Ascending aorta (tissue), 2 donors: ENCODE measurements around the gene CCL19. TPM values are rescaled to one million over a fixed set of nuclear protein-coding genes. Genes with fewer than 3 reads are reported as not detected.

Experiments
- DNase-seq, 2 donors: peaks; one replicate each; pipeline ENCODE4 v3.0.0-alpha.2; 2019; ENCODE audit warnings: low spot score in 2 of 2
- H3K27ac ChIP-seq, 2 donors: fragments of 200-600 bp; sonication (generic); one replicate each; pipeline ENCODE4 v1.5.1; 2016 to 2017; ENCODE audit warnings: mild to moderate bottlenecking in 1 of 2
- H3K27me3 ChIP-seq: fragments of 200-600 bp; sonication (generic); one replicate; pipeline ENCODE4 v1.5.1; 2017
- H3K36me3 ChIP-seq, 2 donors: fragments of 200-600 bp; sonication (generic); one replicate each; pipeline ENCODE4 v1.5.1; 2016
- H3K4me1 ChIP-seq, 2 donors: fragments of 200-600 bp; sonication (generic); one replicate each; pipeline ENCODE4 v1.5.1; 2016 to 2017; ENCODE audit warnings: mild to moderate bottlenecking in 1 of 2
- H3K4me3 ChIP-seq, 2 donors: fragments of 200-600 bp; sonication (generic); one replicate each; pipeline ENCODE4 v1.5.1; 2016 to 2017; ENCODE audit warnings: mild to moderate bottlenecking in 1 of 2
- H3K9me3 ChIP-seq, 2 donors: fragments of 200-600 bp; sonication (generic); one replicate each; pipeline ENCODE4 v1.5.1; 2016
- CTCF ChIP-seq, 3 experiments: fragments of 200-600 bp in 2 of 3; fragments of 450-650 bp in 1 of 3; sonication (generic) in 2 of 3; IDR thresholded peaks; one replicate each; pipeline ENCODE4 v1.5.1; 2016 to 2019; ENCODE audit warnings: antibody characterized with exemption in 3 of 3, mild to moderate bottlenecking in 1 of 3, moderate library complexity in 1 of 3
- intact Hi-C: fragments of 100-400 bp; cut with DNase I; formaldehyde crosslinking; loops from one replicate; pipeline ENCODE4 v1.15.1; 2023
- total RNA-seq: library from RNA; depleted of rRNA; stranded (reverse); fragments of >200 nt; gene quantifications from one replicate; pipeline ENCODE4 v1.1.0, GENCODE V29; 2016

CCL19 gene
- total RNA-seq, 1 donor from 2014 or later = 17.7 TPM

- no peaks in the 10 kb centered on the region for H3K27me3 ChIP-seq
- intact Hi-C loops = no loop called here
- H3K4me3 ChIP-seq = no peak overlapping the region
- DNase-seq = peak in 1 of 2 donors; percentile 84
- peak; percentile 39 to 47 (median 47) for TF ChIP-seq CTCF (IDR thresholded peaks at IDR 0.05)
- peaks cover 0 to 3% of the 10 kb centered on the region in 2 donors for H3K36me3 ChIP-seq
- no peak overlapping the region for H3K27ac ChIP-seq
- H3K4me1 ChIP-seq = no peaks in the 10 kb centered on the region
- no peaks in the 10 kb centered on the region for H3K9me3 ChIP-seq
Measured at GRCh38 chr9:34675048-34675714, 15.9 kb downstream of the CCL19 start.

- H3K27ac ChIP-seq = no peak overlapping the region
- H3K27me3 ChIP-seq = no peaks in the 10 kb centered on the region
- TF ChIP-seq CTCF (IDR thresholded peaks at IDR 0.05) = no peak
- DNase-seq = no peak
- no peaks in the 10 kb centered on the region for H3K4me1 ChIP-seq
- intact Hi-C loops = no loop called here
- peaks cover 0 to 3% of the 10 kb centered on the region in 2 donors for H3K36me3 ChIP-seq
- H3K9me3 ChIP-seq = no peaks in the 10 kb centered on the region
- no peak overlapping the region for H3K4me3 ChIP-seq
Measured at GRCh38 chr9:34674440-34674839, 16.6 kb downstream of the CCL19 start.

GRCh38 chr9:34671307-34671706, 19.8 kb downstream of the CCL19 start:
- Histone ChIP-seq H3K4me3 (no peak overlapping the region), H3K36me3 (peaks cover 3 to 6% of the 10 kb centered on the region in 2 donors), H3K9me3 (no peaks in the 10 kb centered on the region), H3K4me1 (peaks cover 0 to 5% of the 10 kb centered on the region in 2 donors), H3K27me3 (no peaks in the 10 kb centered on the region), H3K27ac (no peak overlapping the region)
- TF ChIP-seq CTCF (IDR thresholded peaks at IDR 0.05) = no peak
- no peak for DNase-seq
- intact Hi-C loops = no loop called here

GRCh38 chr9:34669809-34670562, 21.1 kb downstream of the CCL19 start:
- H3K9me3 ChIP-seq = no peaks in the 10 kb centered on the region
- H3K4me3 ChIP-seq = no peak overlapping the region
- no peak for TF ChIP-seq CTCF (IDR thresholded peaks at IDR 0.05)
- peaks cover 3 to 6% of the 10 kb centered on the region in 2 donors for H3K36me3 ChIP-seq
- intact Hi-C loops = loop anchor here (5.0 to 10.0 kb wide), 4 partner anchors 343 to 1817 kb away; partner anchors contain the start of genes ATOSB, KIF24, NUDT2 and UNC13B
- no peak for DNase-seq
- H3K27ac ChIP-seq = no peak overlapping the region
- no peaks in the 10 kb centered on the region for H3K27me3 ChIP-seq
- H3K4me1 ChIP-seq = peaks cover 0 to 5% of the 10 kb centered on the region in 2 donors

GRCh38 chr9:34665381-34666250, 25.5 kb downstream of the CCL19 start:
- Histone ChIP-seq H3K27me3 (no peaks in the 10 kb centered on the region), H3K9me3 (no peaks in the 10 kb centered on the region), H3K36me3 (peaks cover 9 to 26% of the 10 kb centered on the region in 2 donors), H3K4me3 (peak overlapping the region; percentile 88), H3K4me1 (peaks cover 5 to 14% of the 10 kb centered on the region in 2 donors), H3K27ac (peak overlapping the region; percentile 99 to 100)
- peak; percentile 89 to 98 for DNase-seq
- no peak for TF ChIP-seq CTCF (IDR thresholded peaks at IDR 0.05)
- intact Hi-C loops = loop anchor here (1.0 to 10.0 kb wide), 11 partner anchors 12 to 1822 kb away; partner anchors contain the start of genes ATOSB, DCTN3, DNAI1 and FAM219A
